Measurements from ENCODE around the gene APOOL.
"Not testable (repeated sequence)": the region's sequence is repeated elsewhere in the genome, so short reads cannot be mapped to it uniquely, and the experiment has no call there.

Gene APOOL

GRCh38 chrX:85065512-85066198 lies 62.0 kb downstream of the APOOL start:
- DNase-seq (ENCODE audit: extremely low spot score, insufficient read length, low read depth) (no peak), FAIRE-seq (no peak)

- FAIRE-seq; DNase-seq (ENCODE audit: extremely low spot score, insufficient read length, low read depth): not testable (repeated sequence)
These were observed 73.6 kb downstream of the APOOL start for GRCh38 chrX:85077247-85077646.

GRCh38 chrX:85084770-85085393 lies 81.2 kb downstream of the APOOL start:
- FAIRE-seq: peak; percentile 42
- DNase-seq (ENCODE audit: extremely low spot score, insufficient read length, low read depth): no peak

GRCh38 chrX:85089321-85089840 lies 85.7 kb downstream of the APOOL start:
- DNase-seq (ENCODE audit: extremely low spot score, insufficient read length, low read depth) (no peak), FAIRE-seq (no peak)

- DNase-seq (ENCODE audit: extremely low spot score, insufficient read length, low read depth): no peak
- FAIRE-seq: no peak
These were observed 103.7 kb downstream of the APOOL start for GRCh38 chrX:85107407-85107806.

- FAIRE-seq (no peak), DNase-seq (ENCODE audit: extremely low spot score, insufficient read length, low read depth) (no peak)
These were observed 104.5 kb downstream of the APOOL start for GRCh38 chrX:85108165-85108564.

GRCh38 chrX:85109235-85109634 lies 105.6 kb downstream of the APOOL start:
- FAIRE-seq (no peak), DNase-seq (ENCODE audit: extremely low spot score, insufficient read length, low read depth) (no peak)

GRCh38 chrX:85111347-85111746 lies 107.7 kb downstream of the APOOL start:
- DNase-seq (ENCODE audit: extremely low spot score, insufficient read length, low read depth): no peak
- no peak for FAIRE-seq

GRCh38 chrX:85112293-85112692 lies 108.6 kb downstream of the APOOL start:
- DNase-seq (ENCODE audit: extremely low spot score, insufficient read length, low read depth): no peak
- no peak for FAIRE-seq

GRCh38 chrX:85113746-85114145 lies 110.1 kb downstream of the APOOL start:
- DNase-seq (ENCODE audit: extremely low spot score, insufficient read length, low read depth) (no peak), FAIRE-seq (no peak)

- FAIRE-seq (no peak), DNase-seq (ENCODE audit: extremely low spot score, insufficient read length, low read depth) (no peak)
These were observed 110.5 kb downstream of the APOOL start for GRCh38 chrX:85114171-85114570.

GRCh38 chrX:85114776-85115175 lies 111.1 kb downstream of the APOOL start:
- no peak for DNase-seq (ENCODE audit: extremely low spot score, insufficient read length, low read depth)
- no peak for FAIRE-seq

- DNase-seq (ENCODE audit: extremely low spot score, insufficient read length, low read depth) (no peak), FAIRE-seq (no peak)
These were observed 111.6 kb downstream of the APOOL start for GRCh38 chrX:85115252-85115651.

GRCh38 chrX:85136409-85136808 lies 132.7 kb downstream of the APOOL start:
- no peak for FAIRE-seq
- no peak for DNase-seq (ENCODE audit: extremely low spot score, insufficient read length, low read depth)

- FAIRE-seq (no peak), DNase-seq (ENCODE audit: extremely low spot score, insufficient read length, low read depth) (no peak)
These were observed 135.7 kb downstream of the APOOL start for GRCh38 chrX:85139422-85139821.

- FAIRE-seq (no peak), DNase-seq (ENCODE audit: extremely low spot score, insufficient read length, low read depth) (no peak)
These were observed 137.3 kb downstream of the APOOL start for GRCh38 chrX:85140964-85141363.
